HG02759 (cell line): ENCODE results near the gene DHX58.
"Not testable (repeated sequence)": the region's sequence is repeated elsewhere in the genome, so short reads cannot be mapped to it uniquely, and the experiment has no call there.

Experiments used
- ATAC-seq: cut with Tn5 transposase; IDR thresholded peaks from one replicate; pipeline ENCODE4 v1.9.1; 2021; ENCODE audit warnings: mild to moderate bottlenecking, moderate library complexity; ENCODE audit not compliant: unreplicated experiment

Gene DHX58

DNA sequence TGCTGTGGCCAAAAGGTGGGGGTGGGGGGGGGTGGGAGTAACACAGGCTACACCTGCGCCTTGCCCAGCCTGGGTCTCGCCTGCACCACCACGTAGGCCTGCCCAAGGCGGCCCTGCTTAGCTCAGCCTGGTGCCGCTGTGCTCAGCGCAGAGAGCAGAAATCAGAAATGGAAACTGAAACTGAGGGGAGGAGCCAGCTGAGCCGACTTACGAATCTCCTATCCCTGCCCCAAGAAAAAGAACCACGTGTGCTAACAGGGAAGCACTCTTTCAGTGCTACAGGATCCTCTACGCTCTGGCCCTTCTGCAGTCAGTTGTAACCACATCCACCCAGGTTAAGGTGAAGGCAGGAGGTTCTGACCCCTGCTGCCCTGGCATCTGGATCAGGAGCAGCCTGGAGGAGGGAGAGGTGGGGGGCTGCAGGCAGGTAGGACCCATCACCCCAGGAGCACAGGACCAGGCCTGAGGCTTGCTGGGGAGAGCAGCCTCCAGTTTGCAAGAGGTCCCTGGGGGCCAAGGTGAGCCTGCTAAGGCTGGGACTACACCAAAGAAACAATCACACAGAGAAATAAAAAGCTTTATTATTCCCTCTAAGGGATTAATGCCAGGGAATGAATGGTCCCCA lies at the start of gene DHX58:
DHX58 (minus strand) TSS at position 163 of the 625 bp plus-strand sequence. CDS start 822 bp downstream, outside the sequence.
- peak; percentile 59 for ATAC-seq

DNA sequence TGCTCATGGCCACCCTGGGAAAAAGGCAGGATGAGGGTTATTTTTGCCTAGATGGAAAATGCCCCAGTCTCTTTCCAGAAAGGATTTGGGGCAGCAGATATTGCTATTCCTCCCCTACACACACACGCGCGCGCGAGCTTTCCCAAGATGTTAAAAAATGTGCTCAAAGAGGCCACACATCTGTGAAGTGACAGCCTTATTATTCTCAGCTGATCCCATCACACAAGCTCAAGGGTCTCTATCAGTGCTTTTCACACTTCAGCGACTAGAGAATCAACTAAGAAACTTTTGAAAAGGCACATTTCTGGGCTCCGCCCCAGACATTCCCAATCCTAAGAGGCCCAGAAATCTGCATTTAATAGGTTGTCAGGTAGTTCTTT lies 48.0 kb upstream of the DHX58 start:
- no peak for ATAC-seq

DNA sequence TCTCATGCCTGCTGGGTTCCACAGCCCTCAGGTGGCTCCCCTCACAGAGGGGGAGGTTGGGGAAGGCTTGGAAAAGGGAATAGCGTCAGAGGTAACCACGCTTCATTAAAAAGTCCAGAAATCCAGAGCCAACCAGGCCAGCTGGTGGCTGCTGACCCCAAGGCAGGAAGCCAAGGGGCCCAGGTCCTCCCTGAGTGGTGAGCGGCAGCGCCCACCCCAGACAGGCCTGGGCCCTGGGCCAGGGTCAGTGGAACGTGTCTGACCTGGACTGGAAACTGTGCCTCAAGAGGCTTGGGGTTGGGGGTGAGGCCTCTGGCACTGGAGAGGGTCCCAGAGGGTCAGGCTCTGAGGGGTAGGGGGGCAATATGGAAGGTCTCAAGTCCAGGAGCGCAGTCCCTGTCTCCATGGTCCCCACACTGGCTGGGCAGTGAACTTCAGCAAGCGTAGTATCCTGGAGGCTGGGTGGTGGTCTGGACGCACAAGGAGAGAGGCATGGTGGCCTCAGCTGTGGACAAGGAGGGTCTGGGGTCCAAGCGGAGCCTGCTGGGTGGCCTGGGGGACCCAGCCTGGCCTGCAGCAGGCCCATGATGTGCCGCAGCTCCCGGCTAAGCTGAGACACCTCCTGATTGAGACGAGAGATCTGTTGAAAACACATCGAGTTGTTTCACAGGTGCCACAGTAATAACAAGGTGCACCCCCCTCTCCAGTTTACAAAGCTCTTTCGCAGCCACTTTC lies 47.4 kb upstream of the DHX58 start:
- no peak for ATAC-seq

DNA sequence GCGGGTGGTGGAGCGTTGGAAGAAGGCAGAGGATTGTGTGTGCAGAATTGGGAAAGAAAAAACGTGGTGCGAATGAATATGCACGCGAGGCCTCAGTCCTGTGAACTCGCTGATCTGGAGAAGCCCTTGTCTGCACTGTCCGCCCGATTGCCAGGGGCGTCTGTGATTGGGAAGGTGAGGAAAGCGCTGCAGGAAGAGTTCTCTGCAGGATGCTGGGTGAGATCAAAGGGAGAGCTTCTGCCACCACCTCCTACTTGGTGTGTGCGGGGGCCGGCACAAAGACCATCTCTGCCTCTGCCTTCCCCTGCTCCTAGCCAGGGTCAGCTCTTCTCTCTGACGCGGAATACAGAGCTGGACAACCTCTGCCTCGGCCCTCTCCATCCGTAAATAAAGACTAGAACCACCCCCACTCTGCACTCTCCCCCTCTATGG lies 43.1 kb upstream of the DHX58 start:
- ATAC-seq: no peak

DNA sequence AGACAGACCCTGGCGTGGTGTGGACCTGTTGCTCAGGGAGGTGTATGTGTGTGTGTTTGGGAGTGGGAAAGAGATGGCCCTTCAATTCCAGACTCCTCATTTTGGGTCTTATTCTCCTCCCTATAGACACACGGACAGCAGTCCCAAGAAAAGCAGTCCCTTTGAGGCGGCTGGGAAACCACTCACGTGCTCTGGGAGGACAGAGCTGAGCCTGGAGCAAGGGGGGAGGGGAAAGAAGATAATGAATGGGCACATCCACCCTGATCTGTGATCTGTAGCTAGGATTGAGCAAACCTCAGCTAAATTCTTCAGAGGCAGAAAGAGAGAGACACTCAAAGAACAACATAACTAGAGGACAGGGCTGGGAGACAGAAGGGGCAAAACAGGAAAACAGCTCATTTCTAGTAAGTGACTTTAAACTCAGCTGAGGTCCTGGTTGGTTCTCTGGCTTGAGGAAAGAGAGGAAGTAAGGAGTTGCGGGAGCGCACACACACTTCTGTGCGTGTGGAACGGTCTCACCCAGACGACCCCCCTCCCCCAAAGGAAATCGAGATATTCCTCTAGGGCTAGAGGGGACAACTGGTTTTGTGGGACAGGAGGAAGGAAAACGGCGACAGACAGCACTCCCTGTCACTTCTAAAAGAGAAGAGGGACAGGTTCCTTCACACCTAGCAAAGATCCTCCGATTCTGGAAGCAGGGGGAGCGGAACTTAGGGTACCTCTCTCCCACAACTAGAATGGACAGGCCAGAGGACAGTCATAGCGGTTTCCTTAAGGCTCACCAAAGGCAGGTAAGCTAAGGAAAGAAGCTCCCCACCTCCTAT lies 41.6 kb upstream of the DHX58 start:
- no peak for ATAC-seq

DNA sequence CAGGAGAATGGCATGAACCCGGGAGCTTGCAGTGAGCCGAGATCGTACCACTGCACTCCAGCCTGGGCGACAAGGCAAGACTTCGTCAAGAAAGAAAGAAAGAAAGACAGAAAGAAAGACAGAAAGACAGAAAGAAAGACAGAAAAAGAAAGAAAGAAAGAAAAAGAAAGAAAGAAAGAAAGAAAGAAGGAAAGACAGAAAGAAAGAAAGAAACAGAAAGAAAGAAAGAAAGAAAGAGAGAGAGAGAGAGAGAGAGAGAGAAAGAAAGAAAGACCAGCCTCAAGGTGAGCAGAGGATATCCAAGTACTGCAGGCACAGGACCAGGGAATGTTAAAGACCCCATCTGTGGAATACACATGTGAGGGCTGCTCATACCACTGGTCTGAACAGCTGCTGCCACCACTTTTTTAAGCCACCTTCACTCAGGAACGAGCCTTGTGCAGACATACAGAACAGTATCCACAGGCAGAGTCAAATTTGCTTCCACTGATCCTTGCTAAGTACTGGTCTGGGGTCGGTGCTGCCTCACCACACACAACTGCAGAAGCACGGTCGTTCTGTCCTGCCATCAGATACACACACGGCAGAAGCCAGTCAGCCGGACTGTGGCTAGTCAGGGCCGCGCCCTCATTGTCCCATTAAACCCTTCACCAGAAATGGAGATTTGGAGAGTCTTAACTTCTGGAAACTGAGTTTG lies 34.5 kb upstream of the DHX58 start:
- ATAC-seq: no peak

DNA sequence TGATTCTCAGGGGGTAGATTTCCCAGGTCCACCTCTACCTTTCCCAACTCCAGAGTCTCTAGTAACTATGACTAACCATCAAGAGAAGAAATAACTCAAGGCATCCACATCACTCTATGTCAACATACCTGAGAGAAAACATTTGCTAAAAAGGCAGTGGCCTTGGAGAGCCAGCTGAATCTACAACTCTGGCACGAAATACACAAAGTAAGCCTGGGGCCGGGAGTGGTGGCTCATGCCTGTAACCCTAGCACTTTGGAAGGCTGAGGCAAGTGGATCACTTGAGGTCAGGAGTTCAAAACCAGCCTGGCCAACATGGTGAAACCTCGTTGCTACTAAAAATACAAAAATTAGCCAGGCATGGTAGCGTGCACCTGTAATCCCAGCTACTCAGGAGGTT lies 30.6 kb upstream of the DHX58 start:
- not testable (repeated sequence) for ATAC-seq

DNA sequence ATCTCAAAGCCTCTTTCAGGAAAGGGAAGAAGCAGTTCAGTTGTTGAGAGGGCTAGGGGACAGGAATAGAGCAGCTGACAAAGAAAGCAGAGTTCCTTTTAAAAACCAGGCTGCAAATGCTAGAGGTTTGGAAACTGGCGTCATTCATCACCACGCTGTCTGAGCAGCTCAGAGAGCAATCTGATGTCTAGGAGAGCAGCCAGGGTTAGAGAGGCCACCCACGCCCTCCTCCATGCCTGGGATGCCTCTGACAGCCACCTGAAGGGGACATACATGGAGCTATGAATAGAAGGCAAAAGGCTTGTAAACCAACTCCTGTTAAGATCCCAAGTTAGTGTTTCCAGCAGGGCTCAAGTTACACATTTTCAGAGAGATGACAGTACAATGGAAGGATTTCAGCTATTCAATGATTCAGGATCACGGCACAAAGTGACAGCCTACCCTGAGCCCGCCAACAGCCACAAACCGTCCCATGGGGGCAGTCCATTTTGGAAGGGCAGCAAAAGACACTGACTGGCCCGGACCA lies 29.9 kb upstream of the DHX58 start:
- ATAC-seq: no peak

DNA sequence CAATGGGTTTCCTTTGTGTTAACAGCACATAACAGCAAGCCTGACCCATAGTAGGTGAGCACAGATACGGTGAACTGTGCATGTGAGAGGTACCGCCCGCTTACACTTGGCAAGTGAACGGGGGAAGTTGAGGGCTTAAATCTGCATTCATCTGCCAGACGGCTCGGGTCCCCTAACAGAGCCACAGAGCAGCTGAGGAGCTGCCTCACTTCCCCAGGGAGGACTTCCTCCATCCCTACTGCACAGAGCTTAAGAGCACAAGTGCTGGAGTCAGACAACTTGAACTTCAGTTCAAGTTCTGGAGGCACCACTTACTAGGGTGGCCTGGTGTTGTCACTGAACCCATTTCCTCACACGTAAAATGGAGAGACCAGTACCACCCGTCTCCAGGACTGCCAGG lies 28.9 kb upstream of the DHX58 start:
- no peak for ATAC-seq

DNA sequence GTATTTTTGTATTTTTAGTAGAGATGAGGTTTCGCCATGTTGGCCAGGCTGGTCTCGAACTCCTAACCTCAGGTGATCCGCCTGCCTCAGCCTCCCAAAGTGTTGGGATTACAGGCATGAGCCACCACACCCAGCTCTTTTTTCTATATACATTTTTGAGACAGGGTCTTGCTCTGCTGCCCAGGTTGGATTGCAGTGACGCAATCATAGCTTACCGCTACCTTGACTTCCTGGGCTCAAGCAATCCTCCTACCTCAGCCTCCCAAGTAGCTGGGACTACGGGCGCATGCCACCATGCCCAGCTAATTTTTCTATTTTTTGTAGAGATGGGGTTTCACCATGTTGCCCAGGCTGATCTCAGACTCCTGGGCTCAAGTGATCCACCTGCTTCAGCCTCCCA lies 28.2 kb upstream of the DHX58 start:
- not testable (repeated sequence) for ATAC-seq

DNA sequence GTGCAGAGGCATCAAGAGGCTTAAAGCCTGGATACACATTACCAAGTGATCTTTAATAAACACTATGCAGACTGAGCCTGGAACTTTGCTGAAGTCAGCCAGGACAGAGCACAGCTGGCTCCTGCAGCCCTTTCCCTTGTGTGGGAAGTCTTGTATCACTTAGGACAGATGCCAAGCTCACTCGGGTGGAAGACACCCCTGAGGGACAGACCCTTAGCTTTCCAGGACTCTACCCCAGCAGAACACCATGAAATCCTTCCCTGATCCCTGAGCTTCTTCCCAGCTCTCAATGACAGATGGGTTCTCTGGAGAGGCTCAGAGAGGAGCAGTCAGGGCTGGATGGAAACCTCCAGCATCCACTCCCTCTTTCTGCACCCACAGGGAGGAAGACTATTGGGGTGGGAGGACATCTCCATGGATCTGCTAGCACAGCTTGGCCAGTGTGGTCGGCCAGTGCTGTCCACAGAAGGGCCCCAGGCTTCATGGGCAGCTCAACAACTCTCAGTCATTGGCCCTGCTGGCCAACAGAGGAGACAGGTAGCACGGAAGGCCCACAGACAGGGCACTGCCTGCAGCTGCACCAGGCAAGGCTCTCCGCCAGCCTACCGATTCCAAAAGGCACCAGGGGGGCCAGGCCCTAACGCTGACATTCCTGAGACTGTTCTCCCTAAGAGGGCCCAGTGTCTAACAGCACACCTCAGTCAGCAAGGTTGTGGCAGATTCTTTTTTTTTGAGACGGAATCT lies 26.4 kb upstream of the DHX58 start:
- no peak for ATAC-seq

DNA sequence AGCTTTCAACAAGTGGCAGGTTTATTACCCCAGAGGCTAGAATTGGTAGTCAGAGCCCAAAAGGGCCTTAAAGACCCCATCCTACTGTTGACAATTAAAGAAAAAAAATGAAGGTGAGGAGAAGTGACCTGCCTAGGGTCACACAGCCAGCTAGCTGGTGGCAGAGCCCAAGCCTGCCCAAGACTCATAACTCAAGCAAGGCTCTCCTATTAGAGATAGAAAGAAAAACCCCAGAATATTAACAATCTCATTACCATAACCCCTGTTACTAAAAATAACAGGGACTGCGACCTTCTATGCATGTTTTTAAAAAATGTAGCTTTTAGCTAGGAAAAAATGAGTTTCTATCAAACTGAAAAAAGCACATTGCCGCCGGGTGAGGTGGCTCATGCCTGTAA lies 24.1 kb upstream of the DHX58 start:
- ATAC-seq: no peak

DNA sequence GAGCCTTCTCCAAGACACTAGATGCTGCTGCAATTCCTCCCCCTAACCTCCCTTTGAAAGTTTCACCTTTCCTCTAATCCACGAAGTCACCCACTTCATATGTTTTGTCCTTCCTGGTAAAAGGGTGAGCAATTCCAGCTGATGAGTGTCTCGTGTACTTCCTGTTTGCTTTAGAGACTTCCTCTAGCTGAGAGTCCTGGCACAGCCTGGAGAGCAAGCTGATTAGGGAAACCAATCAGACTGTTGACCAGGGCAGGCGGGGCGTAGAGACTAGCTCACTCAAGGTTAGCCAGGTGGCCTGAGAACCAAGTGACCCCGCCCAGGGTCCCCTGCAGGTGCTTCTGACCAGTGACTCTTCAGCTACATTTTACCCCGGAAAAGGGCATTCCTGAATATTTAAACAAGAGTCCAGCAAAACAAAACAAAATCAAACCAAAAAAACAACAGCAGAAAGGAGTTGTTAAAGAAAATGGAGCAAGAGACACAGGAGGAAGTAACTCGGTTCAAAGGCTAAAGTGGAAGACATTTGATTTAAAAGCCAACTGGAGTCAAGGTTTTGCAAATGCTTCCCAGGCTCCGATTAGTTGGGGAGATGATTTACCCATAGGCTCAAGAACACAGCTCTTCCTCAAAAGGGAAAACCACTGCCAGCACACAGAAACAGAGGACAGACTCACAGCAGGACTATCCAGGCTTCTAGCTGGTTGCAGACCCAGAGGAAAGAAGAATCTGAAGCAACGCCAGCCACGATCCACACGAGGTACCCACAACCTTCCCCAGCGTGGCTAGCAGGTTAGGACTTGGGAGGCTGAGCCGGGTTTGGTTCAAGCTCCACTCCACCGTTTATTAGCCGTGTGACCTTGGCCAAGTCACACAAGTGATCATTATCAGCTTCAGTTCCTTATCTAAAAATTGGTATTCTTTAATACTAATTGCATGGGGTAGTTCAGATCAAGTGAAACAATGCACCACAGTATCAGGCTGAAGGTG lies 23.4 kb upstream of the DHX58 start:
- ATAC-seq: no peak

DNA sequence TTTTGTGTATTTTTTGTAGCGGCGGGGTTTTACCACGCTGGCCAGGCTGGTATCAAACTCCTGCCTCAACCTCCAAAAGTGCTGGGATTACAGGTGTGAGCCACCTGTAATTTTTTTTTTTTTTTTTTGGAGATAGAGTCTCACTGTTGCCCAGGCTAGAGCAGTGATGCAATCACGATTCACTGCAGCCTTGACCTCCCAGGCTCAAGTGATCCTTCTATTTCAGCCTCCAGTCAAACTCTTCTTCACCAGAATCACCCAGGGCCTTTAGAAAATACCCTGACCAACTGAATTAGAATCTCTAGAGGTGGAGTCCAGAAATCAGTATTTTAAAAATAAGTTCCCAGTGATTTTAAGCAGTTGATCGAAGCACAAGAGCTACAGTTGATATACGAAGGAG lies 22.6 kb upstream of the DHX58 start:
- no peak for ATAC-seq

DNA sequence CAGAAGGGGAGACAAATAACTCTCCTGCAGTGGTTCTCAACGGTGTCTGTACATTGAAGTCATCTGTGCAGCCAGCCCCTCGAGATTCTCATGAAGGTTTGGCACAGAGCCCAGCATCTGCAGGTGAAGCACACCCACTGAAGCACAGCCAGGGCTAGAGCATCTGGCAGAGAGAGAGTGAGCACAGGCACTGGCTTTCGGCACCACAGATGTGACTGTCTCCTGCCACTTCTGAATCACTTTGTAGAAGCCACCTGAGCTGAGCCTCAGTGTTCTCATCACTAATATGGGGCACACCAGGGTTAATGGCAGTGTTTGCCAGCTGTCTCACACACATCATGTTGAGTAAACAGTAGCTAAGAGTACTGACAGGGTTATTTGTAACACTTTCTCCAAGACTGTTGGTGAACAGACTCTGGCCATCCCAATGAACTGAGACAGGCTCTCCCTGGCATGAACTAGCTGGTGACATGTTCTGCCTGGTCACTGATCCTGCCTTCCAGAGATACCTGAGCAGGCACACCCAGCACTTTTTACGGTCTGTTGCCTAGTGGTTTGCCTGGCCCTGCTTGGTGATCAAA lies 21.0 kb upstream of the DHX58 start:
- ATAC-seq: peak; percentile 65

DNA sequence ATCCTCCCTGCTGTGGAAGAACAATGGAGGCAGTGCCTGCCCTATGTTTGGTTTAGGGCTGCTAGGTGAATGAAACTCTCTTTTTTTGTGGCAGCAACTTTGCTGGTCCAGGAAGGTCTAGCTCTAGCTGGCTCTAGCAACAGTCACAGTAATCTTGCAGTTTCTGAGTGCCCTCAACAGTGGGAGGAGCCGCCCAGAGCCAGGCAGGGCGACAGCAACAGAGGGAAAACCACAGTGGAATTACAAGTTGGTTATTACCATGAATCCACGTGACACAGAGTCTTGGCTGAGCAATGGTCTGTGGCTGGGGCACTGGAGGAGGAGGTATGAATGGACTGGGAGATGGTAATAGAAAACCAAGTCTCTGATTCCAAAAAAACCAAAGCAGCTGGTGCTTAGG lies 20.4 kb upstream of the DHX58 start:
- ATAC-seq: peak; percentile 58

DNA sequence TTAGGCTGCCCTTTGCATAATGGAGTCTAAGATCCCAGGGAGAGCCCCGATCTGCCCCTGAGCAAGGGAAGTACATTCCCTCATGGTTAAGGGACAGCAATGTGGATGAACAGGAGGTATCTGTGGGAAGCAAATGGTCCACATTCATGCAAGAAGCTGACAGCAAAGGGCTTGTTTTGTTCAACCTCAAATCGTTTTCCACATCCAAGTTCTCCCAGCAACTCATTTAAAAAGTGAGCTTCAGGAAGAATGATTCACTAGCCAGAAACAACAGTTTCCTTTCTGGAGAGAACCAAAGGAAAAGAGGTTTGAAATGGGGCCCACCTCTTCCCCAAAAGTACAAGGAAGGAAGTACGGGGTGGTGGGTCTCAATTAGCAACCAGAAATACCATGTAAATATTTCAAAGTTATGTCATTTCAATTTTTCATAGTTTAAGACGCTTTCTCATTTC lies 19.5 kb upstream of the DHX58 start:
- ATAC-seq: no peak

DNA sequence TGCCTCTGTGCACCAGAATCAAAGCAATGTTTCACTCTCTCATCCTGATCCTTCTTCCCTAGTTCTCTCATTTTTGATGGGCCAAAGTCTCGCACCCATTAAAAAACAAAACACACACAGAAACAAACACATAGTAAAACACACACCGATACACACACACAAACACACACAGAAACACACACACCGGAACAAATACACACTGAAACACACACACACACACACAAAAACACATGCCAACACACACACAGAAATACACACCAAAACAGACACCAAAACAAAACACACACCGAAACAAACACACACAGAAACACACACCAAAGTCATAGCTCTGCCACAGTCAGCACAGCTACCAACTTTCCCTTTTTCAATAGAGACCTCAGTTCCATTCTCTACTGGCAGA lies 18.7 kb upstream of the DHX58 start:
- ATAC-seq: no peak
